ENCODE measurements around the gene EPHA5.

DNA sequence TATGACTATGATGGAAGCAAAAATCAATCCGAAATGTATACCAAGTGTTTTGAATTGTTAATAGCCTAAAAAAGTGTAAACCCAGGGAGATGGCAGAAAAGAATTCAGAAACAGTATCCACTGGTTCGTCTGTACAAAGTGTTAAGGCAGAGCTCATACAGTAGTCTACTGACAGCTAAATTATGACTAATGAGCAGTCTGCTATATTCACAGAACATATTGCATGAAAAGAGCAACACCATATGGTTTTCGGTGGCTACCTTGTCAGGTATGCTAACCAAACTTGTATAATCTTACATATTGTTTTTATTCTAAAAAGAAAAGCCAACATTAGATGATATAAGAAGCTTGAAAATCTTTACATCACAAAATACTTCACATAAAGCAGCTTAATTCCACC, 18.5 kb downstream of the EPHA5 start:
- TF ChIP-seq CTCF (IDR thresholded peaks at IDR 0.05 in 2 of 3, conservative IDR thresholded peaks at IDR 0.05 in 1 of 3; ENCODE audit: borderline replicate concordance in 1 of 3, insufficient read depth in 1 of 3, low read depth in 2 of 3, low read length in 2 of 3) = no peak
- no peak for TF ChIP-seq TCF7L2 (IDR thresholded peaks at IDR 0.05; ENCODE audit: borderline replicate concordance, extremely low read depth, insufficient read depth, insufficient read length)

Data from HCT116 (cell line).